Measurements from ENCODE around the gene TMPRSS3. TPM values are rescaled to one million over a fixed set of nuclear protein-coding genes. Genes with fewer than 3 reads are reported as not detected.
A peak's percentile ranks its signal among the peaks of the same experiment; 100 is the strongest.

Gene TMPRSS3
- total and polyA plus RNA-seq, 10 donors: 0.22 to 6.0 (median 0.70) TPM; not detected in 1

- 67 to 75% (median 69%) methylated on average over 17 to 21 of the region's 21 CpGs for WGBS, 5 donors
- DNase-seq: peak; percentile 82
- intact Hi-C loops (cut with DNase I; ENCODE audit: low total_unique reads): no loop called here
Observed at GRCh38 chr21:42403611-42404231, 7.9 kb upstream of the TMPRSS3 start, which contains the start of gene UBASH3A. Gene UBASH3A, plus strand, starts transcription at chr21:42403902. Its CDS starts 44 bp downstream, at chr21:42403946.

DNA sequence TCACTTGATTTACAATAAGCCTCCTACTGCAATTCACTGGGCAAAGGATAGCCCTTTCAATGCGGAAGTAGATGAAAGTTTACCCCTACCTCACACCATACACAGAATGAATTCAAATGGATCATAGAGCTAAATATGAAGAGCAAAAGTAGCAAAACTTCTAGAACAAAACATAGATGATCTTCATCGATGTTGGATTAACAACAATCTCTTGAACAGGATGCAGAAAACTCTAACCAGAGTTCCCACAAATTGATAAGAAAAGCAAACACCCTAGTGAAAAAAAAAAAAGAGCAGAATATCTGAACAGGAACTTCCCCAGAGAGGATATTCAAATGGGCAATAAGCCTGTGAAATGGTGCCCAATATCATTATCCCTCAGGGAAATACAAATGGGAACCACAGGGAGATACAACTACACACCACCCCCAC, 6.0 kb upstream of the TMPRSS3 start:
- no peak for TF ChIP-seq POLR2AphosphoS5 (IDR thresholded peaks at IDR 0.05)
- TF ChIP-seq, protein P1, sequence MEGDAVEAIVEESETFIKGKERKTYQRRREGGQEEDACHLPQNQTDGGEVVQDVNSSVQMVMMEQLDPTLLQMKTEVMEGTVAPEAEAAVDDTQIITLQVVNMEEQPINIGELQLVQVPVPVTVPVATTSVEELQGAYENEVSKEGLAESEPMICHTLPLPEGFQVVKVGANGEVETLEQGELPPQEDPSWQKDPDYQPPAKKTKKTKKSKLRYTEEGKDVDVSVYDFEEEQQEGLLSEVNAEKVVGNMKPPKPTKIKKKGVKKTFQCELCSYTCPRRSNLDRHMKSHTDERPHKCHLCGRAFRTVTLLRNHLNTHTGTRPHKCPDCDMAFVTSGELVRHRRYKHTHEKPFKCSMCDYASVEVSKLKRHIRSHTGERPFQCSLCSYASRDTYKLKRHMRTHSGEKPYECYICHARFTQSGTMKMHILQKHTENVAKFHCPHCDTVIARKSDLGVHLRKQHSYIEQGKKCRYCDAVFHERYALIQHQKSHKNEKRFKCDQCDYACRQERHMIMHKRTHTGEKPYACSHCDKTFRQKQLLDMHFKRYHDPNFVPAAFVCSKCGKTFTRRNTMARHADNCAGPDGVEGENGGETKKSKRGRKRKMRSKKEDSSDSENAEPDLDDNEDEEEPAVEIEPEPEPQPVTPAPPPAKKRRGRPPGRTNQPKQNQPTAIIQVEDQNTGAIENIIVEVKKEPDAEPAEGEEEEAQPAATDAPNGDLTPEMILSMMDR (IDR thresholded peaks at IDR 0.05 in 8 of 11, conservative IDR thresholded peaks at IDR 0.05 in 3 of 11): no peak
- no peak for TF ChIP-seq POLR2A (IDR thresholded peaks at IDR 0.05)
- peaks cover 0 to 7% (median 0%) of the 10 kb centered on the region in 7 donors for H3K27me3 ChIP-seq (replicated peaks in 1 of 7)
- H3K4me3 ChIP-seq: no peak overlapping the region
- DNase-seq: no peak
- 69 to 81% (median 78%) methylated on average over 2 of the region's 2 CpGs for WGBS, 5 donors
- peaks cover 0 to 13% (median 5%) of the 10 kb centered on the region in 8 donors for H3K9me3 ChIP-seq
- H3K36me3 ChIP-seq: no peaks in the 10 kb centered on the region
- intact Hi-C loops (cut with DNase I; ENCODE audit: low total_unique reads): no loop called here
- peaks cover 0 to 10% (median 5%) of the 10 kb centered on the region in 6 donors for H3K4me1 ChIP-seq
- peak overlapping the region in 1 of 8 donors; percentile 87 for H3K27ac ChIP-seq

More at GRCh38 chr21:42403611-42404231, 7.9 kb upstream of the TMPRSS3 start, which contains the start of gene UBASH3A:
- no peaks in the 10 kb centered on the region for H3K36me3 ChIP-seq
- peaks cover 0 to 13% (median 5%) of the 10 kb centered on the region in 8 donors for H3K9me3 ChIP-seq
- H3K4me3 ChIP-seq: peak within 1 kb of the TSS in 7 of 8 donors; percentile 25 to 69 (median 36)
- peaks cover 3 to 28% (median 13%) of the 10 kb centered on the region in 6 donors for H3K4me1 ChIP-seq
- peak within 1 kb of the TSS in 7 of 8 donors; percentile 42 to 87 (median 67) for H3K27ac ChIP-seq
- peaks cover 0 to 13% (median 0%) of the 10 kb centered on the region in 7 donors for H3K27me3 ChIP-seq (replicated peaks in 1 of 7)
- TF ChIP-seq POLR2A (IDR thresholded peaks at IDR 0.05) (no peak), POLR2AphosphoS5 (IDR thresholded peaks at IDR 0.05) (peak; percentile 42 to 72 (median 64))
- TF ChIP-seq, protein P1 (IDR thresholded peaks at IDR 0.05 in 8 of 11, conservative IDR thresholded peaks at IDR 0.05 in 3 of 11): no peak

DNA sequence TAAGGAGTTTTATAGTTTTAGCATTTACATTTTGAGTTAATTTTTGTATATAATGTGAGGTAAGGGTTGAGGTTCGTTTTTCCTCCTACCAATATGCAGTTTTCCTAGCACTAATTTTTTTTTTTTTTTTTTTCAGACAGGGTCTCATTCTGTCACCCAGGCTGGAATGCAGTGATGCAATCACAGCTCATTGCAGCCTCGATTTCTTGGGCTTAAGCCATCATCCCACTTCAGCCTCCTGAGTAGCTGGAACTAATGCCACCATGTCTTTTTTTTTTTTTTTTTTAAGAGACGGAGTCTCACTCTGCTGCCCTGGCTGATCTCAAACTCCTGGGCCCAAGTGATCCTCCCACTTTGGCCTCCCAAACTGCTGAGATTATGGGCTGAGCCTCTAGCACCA, 5.3 kb upstream of the TMPRSS3 start:
- no peak overlapping the region for H3K4me3 ChIP-seq
- intact Hi-C loops (cut with DNase I; ENCODE audit: low total_unique reads): no loop called here
- TF ChIP-seq POLR2A (IDR thresholded peaks at IDR 0.05) (no peak), POLR2AphosphoS5 (IDR thresholded peaks at IDR 0.05) (no peak)
- TF ChIP-seq, protein P1 (IDR thresholded peaks at IDR 0.05 in 8 of 11, conservative IDR thresholded peaks at IDR 0.05 in 3 of 11): no peak
- peaks cover 0 to 9% (median under 1%) of the 10 kb centered on the region in 6 donors for H3K4me1 ChIP-seq
- WGBS, 5 donors: 64 to 78% (median 74%) methylated on average over 3 of the region's 3 CpGs
- no peak for DNase-seq
- peak overlapping the region in 1 of 8 donors; percentile 1 for H3K27ac ChIP-seq
- peaks cover 0 to 5% (median 0%) of the 10 kb centered on the region in 7 donors for H3K27me3 ChIP-seq (replicated peaks in 1 of 7)
- H3K9me3 ChIP-seq: peaks cover 0 to 13% (median 5%) of the 10 kb centered on the region in 8 donors
- no peaks in the 10 kb centered on the region for H3K36me3 ChIP-seq

GRCh38 chr21:42400525-42400924, 4.7 kb upstream of the TMPRSS3 start:
- peaks cover 0 to 9% (median 0%) of the 10 kb centered on the region in 6 donors for H3K4me1 ChIP-seq
- H3K4me3 ChIP-seq: no peak overlapping the region
- H3K36me3 ChIP-seq: no peaks in the 10 kb centered on the region
- WGBS, 5 donors: 59 to 83% (median 74%) methylated on average over 4 of the region's 4 CpGs
- DNase-seq: no peak
- H3K9me3 ChIP-seq: peaks cover 0 to 13% (median 5%) of the 10 kb centered on the region in 8 donors
- TF ChIP-seq POLR2A (IDR thresholded peaks at IDR 0.05) (no peak), POLR2AphosphoS5 (IDR thresholded peaks at IDR 0.05) (no peak)
- TF ChIP-seq, protein P1 (IDR thresholded peaks at IDR 0.05 in 8 of 11, conservative IDR thresholded peaks at IDR 0.05 in 3 of 11): no peak
- intact Hi-C loops (cut with DNase I; ENCODE audit: low total_unique reads): no loop called here
- peaks cover 0 to 5% (median 0%) of the 10 kb centered on the region in 7 donors for H3K27me3 ChIP-seq (replicated peaks in 1 of 7)
- no peak overlapping the region for H3K27ac ChIP-seq

Data from spleen (tissue), 11 donors.